Measurements from ENCODE around the gene AIFM2.

The AIFM2 gene

DNA sequence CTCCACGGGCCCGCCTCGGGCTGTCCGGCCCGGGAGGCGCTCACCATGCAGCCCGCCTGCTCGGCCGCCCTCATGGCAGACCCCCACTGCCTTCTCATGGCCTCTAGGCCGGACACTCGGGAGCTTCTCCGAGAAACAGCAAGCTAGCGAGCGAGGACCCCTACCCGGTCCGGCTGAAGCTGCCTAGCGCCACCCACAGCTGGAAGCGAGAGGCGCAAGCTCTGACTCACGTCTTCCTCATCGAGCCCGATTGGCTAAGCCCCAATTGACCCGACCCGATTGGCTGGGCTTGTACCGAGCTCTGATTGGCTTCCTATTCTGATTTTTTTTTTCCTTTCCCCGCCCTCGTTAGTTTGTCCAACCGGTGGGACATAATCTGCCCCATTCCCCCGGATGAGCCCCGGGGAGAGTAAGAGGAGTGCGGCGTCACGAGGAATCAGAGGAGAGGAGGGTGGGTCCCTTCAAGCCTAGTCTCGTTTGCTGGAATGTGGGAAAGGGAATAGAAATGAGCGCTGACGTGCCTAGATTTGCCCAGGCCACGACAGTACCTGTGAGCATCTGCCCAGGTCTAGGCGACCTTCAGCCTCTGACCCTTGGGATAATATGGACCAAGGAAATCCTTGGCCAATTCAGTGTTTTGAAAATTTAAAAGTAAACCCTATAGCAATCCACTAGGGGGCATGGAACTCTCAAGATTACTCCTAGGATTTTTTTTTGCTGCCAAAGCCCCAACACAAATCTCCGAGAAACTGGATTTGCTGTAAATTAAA lies 14.0 kb upstream of the AIFM2 start, which contains the start of gene TYSND1:
TYSND1 (minus strand) TSS at position 212 of the 770 bp plus-strand sequence; CDS start at position 98, 114 bp downstream.
- FAIRE-seq (peak; percentile 97), DNase-seq (ENCODE audit: insufficient read length, low spot score) (peak; percentile 96)

DNA sequence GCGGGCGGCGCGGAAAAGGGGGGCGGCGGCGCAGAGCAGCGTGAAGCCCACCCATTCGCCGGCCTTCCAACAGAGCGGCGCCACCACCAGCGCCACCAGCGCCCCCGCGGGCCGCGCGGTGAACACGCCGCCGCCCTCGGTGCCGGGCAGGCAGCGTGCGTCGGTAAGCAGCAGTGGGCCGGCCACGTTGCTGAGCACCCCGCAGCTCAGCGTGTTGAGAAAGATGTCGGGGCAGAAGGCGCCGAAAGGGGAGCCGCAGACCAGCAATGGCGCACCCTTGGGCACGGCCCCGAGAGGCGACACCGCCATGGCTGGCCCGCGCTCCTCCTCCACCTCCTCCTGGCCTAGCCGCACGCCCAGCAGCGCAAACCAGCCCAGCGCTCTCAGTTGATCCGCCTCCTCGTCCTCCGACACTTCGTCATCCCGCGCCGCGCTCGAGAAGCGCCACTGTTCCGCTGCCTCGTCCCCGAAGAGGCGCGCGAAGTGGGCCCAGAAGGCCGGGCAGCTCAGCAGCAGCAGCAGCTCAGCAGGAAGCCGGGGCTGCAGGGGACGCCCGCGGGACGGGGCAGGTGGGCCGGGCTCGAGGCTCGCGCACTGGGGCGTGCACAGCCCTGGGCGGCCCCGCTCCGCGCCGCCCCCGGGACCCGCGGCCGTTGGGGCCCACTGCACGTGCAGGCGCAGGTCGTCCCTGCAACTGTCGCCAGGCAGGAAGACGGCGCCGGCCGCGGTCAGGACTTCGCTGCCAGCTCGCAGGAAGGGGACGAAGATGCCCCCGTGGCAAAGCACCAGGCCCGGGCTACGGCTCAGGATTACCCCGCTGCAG lies 13.3 kb upstream of the AIFM2 start:
- DNase-seq (ENCODE audit: insufficient read length, low spot score) (peak; percentile 71), FAIRE-seq (peak; percentile 54)

DNA sequence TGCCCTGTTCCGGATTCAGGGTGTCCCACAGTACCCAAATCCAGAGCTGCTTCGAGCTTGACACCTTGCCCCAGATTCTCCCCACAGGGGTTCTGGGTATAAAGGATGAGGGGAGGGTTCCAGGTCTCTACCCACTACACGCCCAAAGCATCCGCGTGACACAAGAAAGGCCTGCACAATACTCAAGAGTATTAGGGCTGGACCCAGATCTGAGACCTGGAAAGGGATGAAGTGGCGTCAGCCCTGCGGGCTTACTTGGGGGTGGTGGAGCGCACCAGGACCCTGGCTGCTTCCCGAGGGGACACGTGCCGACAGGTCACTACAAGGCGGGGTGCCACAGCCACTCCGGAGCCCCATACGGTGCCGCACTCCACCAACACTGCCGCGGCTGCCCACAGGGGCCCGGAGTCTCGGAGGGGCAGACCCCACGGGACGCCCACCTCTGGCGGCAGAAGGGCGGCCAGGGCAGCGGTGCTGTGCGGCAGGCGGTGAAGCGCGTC lies 12.6 kb upstream of the AIFM2 start:
- peak; percentile 36 for DNase-seq (ENCODE audit: insufficient read length, low spot score)

DNA sequence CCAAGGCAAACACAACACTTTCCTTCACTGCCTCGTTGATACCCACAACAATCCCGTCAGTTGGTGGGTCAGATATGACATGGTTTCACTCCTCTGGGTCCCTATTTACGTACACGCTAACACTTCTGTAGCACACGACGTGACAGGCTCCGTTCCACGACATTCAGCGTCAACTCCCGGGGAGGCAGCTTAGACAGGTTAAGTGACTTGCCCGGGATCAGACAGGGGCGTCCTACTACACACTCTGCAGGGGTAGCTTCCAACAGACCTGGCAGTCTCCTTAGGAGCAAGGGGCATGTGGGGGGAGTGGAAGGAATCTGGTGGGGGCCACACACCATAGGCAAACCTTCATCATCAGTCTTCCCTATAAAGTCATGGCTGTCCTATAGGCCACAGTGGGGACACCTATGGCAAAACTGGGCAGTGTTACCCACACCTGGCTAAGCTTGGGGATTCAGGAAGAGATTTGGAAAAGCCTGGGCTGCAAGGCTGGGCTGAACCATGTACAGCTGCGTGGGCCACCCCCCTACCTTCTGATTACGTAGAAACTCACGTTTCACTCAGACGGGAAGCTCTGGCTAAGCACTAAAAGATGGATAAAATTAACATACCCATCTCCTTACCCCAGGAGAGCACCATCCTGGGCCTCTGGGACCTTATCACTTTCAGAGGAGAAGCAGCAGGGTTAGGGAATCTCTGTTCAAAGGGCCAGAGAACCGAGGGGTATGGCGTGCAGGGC lies 11.9 kb upstream of the AIFM2 start:
- FAIRE-seq (no peak), DNase-seq (ENCODE audit: insufficient read length, low spot score) (no peak)

More for the DNA sequence above, 12.6 kb upstream of the AIFM2 start:
- FAIRE-seq, result peak; percentile 21

DNA sequence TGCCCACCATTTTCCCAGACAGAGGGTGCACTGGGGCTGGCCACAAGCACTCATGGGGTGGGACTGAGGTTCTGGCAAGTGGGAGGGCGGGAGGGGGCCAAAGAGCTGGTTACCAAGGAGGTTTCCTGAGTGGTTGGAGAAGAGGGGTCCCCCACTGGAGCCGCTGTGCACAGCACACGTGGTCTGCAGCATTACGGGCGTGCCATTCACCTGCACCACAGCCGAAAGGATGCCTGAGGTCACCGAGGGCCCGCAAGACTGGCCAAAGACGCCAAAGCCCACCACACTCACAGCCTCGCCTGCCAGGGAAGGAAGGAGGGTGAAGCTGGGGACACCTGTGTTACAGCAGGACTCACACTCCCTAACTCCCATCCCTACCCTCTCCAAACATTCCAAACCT lies 9.9 kb upstream of the AIFM2 start:
- FAIRE-seq (no peak), DNase-seq (ENCODE audit: insufficient read length, low spot score) (no peak)

DNA sequence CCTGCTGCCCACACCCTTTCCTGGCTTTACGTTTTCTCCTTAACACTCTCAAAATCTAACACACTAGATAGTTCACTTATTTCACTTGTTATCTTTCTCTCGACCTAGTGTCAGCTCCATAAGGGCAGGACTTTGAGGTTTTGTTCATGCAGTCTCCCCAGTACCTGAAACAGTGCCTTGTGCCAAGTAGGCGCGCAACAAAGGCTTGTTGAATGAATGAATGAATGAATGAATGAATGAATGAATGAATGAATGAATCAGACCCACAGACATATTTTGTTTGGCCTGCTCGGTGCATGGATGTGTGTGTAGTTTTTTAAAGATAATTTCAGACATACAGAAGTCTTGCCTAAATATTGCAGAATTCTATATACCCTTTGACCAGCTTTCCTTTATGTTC lies 7.7 kb upstream of the AIFM2 start:
- no peak for FAIRE-seq

DNA sequence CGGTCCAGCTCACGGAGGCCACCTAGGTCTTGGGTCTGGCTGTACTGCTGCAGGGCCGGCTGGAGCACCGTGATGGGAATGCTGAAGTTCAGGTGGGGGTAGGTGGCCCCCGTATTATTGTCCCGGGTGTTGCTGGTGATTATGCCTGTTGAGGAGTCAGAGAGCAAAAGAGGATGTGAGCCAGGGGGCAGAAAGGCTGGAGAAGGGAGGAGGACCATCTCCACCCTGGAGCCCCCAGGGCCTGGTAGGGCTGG lies 7.3 kb upstream of the AIFM2 start:
- FAIRE-seq, result no peak
- DNase-seq (ENCODE audit: insufficient read length, low spot score), result no peak

More for the DNA sequence above, 7.7 kb upstream of the AIFM2 start:
- no peak for DNase-seq (ENCODE audit: insufficient read length, low spot score)

DNA sequence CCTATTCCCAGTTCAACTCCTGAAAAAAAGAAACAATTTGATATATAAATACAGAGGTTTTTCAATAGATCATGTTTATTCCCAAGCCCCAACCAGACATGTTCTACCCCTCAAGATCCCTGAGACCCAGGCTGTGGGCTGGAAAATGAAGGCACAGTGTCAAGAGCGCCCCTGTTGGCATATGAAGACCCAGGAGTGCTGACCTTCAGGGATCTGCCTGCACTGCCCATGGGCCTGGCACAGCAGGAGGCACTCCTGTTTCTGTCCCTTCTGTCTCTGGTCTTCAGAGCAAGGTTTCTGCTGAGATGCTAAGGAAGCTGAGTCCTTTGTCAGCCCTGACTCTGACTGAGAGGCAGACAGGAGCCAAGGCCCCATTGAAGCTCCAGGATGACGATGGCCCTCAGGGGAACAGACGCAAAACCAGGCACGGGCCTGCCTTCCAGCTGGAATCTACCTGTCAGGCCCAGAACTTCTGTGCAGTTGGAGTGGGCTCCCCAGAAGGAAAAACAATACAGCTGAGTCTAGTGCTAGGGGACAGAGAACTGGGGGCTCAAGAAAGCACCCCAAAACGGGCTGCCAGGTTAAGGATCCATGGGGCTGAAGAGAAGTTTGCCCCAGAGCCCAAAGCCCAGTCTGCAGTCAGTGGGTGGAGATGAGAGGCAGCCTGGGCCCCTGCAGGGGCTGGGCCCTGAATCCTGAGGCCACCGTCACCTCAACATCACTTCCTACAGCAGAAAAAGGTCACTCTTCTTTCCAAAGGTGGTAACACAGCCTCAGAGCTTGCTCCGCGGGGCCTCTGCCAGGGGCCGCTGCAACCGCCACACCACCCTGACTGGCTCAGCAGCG lies 6.7 kb upstream of the AIFM2 start:
- DNase-seq (ENCODE audit: insufficient read length, low spot score) (no peak), FAIRE-seq (no peak)

DNA sequence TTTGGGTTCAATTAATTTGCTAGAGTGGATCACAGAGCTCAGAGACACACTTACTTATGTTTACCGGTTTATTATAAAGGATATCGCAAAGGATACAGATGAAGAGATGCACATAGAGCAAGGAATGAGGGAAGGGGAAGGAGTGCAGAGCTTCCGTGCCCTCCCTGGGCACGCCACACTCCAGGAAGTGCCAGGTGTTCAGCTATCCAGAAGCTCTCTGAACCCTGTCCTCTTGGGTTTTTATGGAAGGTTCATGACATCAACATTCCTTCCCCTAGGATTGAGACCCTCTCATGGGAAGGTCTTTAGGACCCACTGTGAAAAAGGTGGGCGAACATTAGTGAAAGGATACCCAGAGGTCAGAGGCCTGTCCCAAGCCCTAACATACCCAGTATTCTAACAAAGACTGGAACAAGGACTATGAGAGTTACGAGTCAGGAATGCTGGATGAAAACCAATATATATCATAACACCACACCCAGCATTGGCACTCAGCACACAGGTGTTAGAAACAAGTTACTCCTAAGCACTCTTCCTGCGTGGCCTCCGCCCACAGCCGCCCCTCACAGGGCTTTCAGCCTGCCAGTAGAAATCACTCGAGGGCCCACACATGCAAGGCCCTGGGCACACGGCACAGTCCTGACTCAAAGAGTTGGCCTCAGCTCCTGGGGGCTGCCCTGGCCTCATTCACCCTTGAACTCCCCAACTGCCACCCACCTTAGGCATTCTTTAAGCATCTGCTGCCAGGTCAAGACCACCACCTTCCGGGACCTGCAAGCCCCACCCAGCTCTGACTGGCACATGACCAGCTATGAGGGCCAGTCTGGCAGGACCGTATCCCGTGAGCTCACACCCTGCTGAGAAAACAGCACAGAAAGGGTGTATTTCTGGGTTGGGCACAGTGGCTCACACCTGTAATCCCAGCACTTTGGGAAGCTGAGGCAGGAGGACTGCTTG lies 5.6 kb upstream of the AIFM2 start:
- DNase-seq (ENCODE audit: insufficient read length, low spot score) (no peak), FAIRE-seq (no peak)

DNA sequence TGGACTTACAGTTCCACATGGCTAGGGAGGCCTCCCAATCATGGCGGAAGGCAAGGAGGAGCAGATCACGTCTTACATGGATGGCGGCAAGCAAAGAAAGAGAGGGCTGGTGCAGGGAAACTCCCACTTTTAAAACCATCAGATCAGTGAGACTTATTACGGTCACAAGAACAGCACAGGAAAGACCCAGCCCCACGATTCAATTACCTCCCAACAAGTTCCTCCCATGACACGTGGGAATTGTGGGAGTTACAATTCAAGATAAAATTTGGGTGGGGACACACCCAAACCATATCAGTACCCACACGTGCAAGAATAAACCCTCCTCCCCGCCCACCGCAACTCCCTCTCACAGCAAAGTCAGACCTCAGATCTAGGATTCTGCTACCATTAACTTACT lies 4.5 kb upstream of the AIFM2 start:
- DNase-seq (ENCODE audit: insufficient read length, low spot score) (no peak), FAIRE-seq (no peak)

DNA sequence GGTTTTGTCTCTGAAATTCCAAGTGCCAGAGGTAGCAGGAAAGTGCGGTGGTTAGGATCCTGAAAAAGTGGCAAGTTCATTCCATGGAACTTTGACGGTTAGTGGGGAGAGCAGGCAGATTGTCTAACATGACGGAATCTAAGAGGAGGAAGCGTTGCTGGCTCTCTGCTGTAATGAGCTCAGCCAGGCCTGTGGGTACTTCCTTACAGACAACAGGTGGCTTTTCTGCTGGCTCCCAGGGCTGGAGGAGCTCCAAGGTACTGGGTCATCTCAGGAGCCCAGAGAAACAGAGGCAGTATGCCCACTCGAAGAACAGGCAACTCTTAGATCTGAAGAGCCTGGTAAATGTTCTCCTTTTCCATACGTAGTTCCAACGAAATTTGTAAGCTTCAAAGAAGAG lies 3.1 kb upstream of the AIFM2 start:
- no peak for DNase-seq (ENCODE audit: insufficient read length, low spot score)
- no peak for FAIRE-seq

DNA sequence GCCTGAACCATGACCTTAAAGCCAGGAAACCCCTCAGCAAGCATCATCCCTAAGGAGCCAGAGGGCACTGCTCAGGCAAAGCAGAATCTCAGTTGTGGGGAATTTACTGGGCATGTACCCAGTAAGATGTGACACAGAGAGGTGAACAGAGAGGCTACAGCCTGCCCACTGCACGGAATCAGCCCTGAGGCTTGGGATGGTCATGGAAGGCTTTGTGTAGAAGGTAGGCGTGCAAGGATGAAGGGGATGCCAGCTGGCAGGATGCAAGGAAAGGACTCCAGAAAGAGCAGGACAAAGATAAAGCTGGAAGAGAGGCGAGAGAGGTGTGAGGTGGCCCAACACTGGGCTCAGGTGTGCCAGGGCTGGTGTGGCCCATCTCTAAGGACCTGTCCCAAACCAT lies 2.4 kb upstream of the AIFM2 start:
- DNase-seq (ENCODE audit: insufficient read length, low spot score) (no peak), FAIRE-seq (no peak)

DNA sequence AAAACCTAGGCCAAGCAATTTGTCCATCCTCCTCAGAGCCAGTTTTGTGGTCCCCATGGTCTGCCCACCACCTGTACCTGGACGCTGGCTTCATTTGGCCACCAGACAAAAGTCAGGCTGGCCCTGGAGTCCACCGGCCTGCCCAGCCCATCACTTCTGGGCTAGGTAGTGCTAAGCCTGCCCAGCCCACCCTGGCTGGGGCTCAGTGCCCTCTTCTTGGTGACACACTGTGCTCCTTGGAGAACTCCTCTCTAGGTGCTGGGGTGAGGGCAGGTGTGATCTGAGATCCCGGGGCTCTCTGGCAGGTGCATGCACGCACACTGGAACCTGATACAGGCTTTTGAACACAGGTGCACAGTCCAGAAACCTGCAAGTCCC lies 1.1 kb downstream of the AIFM2 start:
- FAIRE-seq (no peak), DNase-seq (ENCODE audit: insufficient read length, low spot score) (no peak)

DNA sequence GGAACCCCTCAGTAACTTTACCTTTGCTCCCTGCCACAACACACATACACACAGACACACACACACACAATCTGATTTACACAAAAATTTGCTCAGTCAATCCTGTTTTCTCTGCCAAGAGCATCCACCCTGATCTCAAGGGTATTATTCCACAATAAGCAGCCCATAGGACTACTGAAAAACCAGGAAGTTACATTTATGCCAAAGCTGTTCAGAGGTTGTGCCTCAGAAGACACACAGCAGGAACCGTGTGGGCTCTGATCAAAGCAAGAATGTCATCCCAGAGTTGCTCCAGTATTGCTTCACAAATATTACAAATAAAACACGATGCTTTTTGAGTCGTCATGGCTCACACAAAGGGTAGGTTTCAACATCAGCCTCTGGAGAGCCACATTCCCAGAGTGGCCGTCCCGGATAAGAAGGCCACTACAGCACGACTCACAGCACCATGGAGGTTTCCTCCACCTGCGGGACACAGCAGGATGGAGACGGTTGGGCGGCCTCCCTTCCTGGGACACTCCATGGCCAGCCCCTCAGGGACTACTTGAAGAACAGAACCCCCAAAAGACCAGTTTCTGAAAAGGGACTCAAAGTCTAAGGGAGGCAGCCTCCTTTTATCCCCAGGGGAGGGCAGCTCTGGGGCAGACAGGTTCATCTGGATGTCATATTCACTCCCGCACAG lies 1.6 kb downstream of the AIFM2 start:
- FAIRE-seq (no peak), DNase-seq (ENCODE audit: insufficient read length, low spot score) (no peak)

DNA sequence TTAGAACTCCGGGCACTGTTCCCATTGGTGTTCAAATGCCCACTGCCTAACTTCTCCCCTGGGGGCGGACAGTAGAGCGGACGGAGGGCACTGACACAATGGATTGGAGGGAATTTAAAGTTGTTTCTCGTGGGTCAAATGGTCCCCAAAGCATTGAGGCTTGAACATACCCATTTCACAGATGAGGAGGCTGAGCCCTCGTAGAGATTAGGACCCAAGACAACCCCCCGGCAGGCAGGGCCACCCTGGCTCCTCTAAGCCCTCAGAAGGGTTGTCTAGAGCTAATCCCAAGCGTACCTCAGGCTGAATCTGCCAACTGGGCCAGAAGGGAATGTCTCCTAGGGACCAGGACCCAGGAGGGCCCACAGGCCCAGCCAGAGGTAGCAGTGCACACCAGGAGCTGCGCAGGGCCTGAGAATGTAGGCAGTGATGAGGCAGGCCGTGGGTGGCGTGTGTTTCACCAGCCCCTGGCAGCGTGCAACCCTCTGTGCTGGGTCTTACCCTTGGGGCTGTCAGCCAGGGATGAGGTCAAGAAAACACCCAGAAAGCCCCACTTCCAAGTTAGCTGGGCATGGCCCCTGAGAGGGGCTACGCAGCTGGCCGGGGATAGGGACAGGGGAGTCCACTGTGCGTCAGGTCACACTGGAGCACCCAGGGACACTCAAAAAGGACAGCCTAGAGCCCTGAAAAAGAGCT lies 5.8 kb downstream of the AIFM2 start:
- DNase-seq (ENCODE audit: insufficient read length, low spot score), result no peak
- no peak for FAIRE-seq

DNA sequence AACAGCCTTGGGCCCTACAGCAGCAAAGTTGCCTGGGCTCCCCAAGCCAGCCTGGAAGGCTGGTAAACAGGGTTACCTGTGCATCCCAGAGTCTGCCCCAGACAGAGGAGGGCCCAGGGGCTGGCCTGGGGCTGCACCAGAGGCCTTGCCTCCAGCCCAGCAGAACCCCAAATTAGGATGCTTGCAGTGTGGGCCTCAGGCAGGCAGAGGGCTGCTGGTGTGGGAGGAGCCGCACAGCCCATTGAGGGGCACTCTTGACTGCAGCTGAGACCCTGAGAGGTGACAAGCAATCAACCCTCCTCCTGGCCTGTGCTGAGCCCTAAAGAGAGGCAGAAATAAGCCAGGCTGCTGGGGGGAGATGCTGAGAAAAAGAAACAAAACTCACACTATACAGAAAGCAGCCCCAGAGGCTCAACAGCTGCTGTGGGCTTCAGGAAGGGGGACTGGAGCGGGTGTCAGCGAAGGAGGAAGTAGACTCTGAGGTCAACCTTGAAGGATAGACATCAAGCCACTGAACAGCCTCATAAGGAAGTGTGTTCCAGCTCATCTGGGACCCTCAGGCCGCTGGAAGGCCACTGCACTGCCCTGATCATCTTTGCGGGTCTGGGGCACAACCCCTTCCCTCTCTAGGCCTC lies 6.6 kb downstream of the AIFM2 start:
- DNase-seq (ENCODE audit: insufficient read length, low spot score), result no peak
- no peak for FAIRE-seq

DNA sequence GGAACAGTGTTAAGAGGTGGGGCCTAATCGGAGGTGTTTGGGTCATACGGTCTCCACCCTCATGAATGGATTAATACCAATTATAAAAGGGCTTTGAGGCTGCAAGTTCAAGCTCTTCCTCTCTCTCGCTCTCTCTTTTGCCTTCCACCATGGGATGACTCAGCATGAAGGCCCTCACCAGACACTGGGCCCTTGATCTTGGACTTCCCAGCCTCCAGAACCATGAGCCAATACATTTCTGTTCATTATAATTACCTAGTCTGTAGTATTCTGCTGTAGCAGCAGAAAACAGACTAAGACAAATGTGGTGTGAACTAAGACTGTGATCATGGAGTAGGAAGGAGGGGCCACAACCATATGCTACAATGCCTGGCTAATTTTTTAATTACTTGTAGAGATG lies 7.7 kb downstream of the AIFM2 start:
- FAIRE-seq, result no peak
- no peak for DNase-seq (ENCODE audit: insufficient read length, low spot score)

DNA sequence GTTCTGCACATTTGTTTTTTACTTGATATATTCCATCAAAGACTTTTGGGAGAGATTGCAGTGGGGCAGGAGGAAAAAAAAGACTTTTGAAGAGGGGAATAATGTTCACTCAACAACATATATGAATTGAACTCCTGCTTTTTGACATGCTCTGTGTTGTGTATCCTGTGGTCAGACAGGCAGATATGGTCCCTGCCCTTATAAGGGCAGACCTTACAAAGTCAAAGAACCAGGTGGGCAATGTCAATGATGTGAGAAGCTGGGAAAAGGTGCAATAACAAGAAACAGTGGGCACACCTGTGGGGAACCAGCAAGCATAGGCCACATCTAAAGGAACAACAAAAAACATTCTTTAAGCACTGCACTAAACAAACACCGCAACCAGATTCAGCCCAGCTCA lies 8.2 kb downstream of the AIFM2 start:
- FAIRE-seq (peak; percentile 44), DNase-seq (ENCODE audit: insufficient read length, low spot score) (no peak)
